K562 (cell line): ENCODE results near the gene ZNF121. TPM values are rescaled to one million over a fixed set of nuclear protein-coding genes. Genes with fewer than 3 reads are reported as not detected.

Source experiments
- ARHGAP35 ChIP-seq: fragments of 450-650 bp; IDR thresholded peaks from 2 replicates; pipeline ENCODE4 v1.6.1; 2018; ENCODE audit not compliant: partially characterized antibody
- ELF2 ChIP-seq: fragments of 250-450 bp; sonication (Bioruptor Pico); IDR thresholded peaks from 2 replicates; pipeline ENCODE4 v1.5.0; 2021; ENCODE audit warnings: mild to moderate bottlenecking
- MLLT1 ChIP-seq, 2 experiments: fragments of 450-650 bp; IDR thresholded peaks; 2 replicates each; pipeline ENCODE4 v1.6.1; 2016
- POLR2H ChIP-seq: IDR thresholded peaks from 2 replicates; pipeline ENCODE4 v1.6.1; 2016; ENCODE audit warnings: missing genetic modification characterization, low read depth, mild to moderate bottlenecking, control low read depth, missing compliant biosample characterization, moderate library complexity
- POLR3A ChIP-seq: IDR thresholded peaks from 2 replicates; pipeline ENCODE4 v1.6.1; 2011; ENCODE audit warnings: borderline replicate concordance, mild to moderate bottlenecking, moderate library complexity; ENCODE audit not compliant: insufficient read length, insufficient read depth; ENCODE audit errors: extremely low read depth
- RAD51 ChIP-seq: fragments of 450-650 bp; IDR thresholded peaks from 2 replicates; pipeline ENCODE4 v1.7.1; 2016; ENCODE audit warnings: low read depth, mild to moderate bottlenecking, borderline replicate concordance
- RBM14 ChIP-seq: fragments of 200-400 bp; formaldehyde crosslinking; IDR thresholded peaks from 2 replicates; pipeline ENCODE4 v1.6.1; 2018; ENCODE audit warnings: low read depth, mild to moderate bottlenecking, low read length, moderate library complexity, borderline replicate concordance; ENCODE audit not compliant: insufficient read depth
- ZBED1 ChIP-seq: IDR thresholded peaks from 2 replicates; pipeline ENCODE4 v1.6.1; 2014
- ZC3H8 ChIP-seq: fragments of 450-650 bp; IDR thresholded peaks from 2 replicates; pipeline ENCODE4 v1.6.1; 2017
- ZNF197 ChIP-seq: fragments of 200-800 bp; sonication (Bioruptor generic); IDR thresholded peaks from 2 replicates; pipeline ENCODE4 v1.6.1; 2016; ENCODE audit warnings: low read depth, missing genetic modification characterization, missing compliant biosample characterization
- ZNF609 ChIP-seq: sonication (generic); formaldehyde crosslinking; IDR thresholded peaks from 2 replicates; pipeline ENCODE4 v1.8.1; 2023; ENCODE audit warnings: missing genetic modification reagents, mild to moderate bottlenecking, borderline replicate concordance
- polyA plus RNA-seq, 8 experiments: library from polyadenylated mRNA; depleted of rRNA in 4 of 8; stranded (reverse) in 5 of 8; unstranded in 3 of 8; fragments of >200 nt; fragmentation: Nextera tagmentation in 2 of 8; fragmentation: Illumina TruSeq in 1 of 8; extraction: Ambion mirVana in 2 of 8; extraction: Trizol in 1 of 8; gene quantifications; 2 replicates each; pipeline versions ENCODE4 v1.2.1 to v1.2.3, GENCODE V29; 2011 to 2014; ENCODE audit warnings: inconsistent platforms in 1 of 8, missing spikeins in 1 of 8
- total RNA-seq, 7 experiments: library from RNA; depleted of rRNA in 6 of 7; stranded (reverse); fragments of >200 nt in 6 of 7; fragmentation: Illumina TruSeq in 2 of 7; extraction: Trizol in 2 of 7; gene quantifications; 2 replicates each; pipeline versions ENCODE4 v1.2.1 to v1.2.3, GENCODE V29; 2011 to 2021; ENCODE audit warnings: low replicate concordance in 1 of 7

ZNF121 gene
- total and polyA plus RNA-seq, 9 of the 15 experiments (the other 6 are each of a cell fraction or from before 2014, with no cell fraction given) = 14.6 to 115 (median 33.4) TPM

GRCh38 chr19:9565900-9566705, 18.2 kb downstream of the ZNF121 start (continued):
- TF ChIP-seq ZBED1 (no peak), ZNF609 (no peak), MLLT1 (IDR thresholded peaks at IDR 0.05) (no peak; a peak in 1 of 4 replicates), ARHGAP35 (no peak), ZC3H8 (no peak), RBM14 (no peak), POLR3A (no peak), RAD51 (no peak), ZNF197 (CRISPR knock-in tag) (no peak), POLR2H (tag) (peak; percentile 21; the same call in 1 of the 2 replicates), ELF2 (CRISPR knock-in tag) (no peak)
